LHCN-M2 (cell line): ENCODE results near the gene DHX35. TPM values are rescaled to one million over a fixed set of nuclear protein-coding genes. Genes with fewer than 3 reads are reported as not detected.
"Not testable (repeated sequence)": the region's sequence is repeated elsewhere in the genome, so short reads cannot be mapped to it uniquely, and the experiment has no call there.

ENCODE experiments used
- DNase-seq: peaks from one replicate; pipeline ENCODE4 v3.0.0-alpha.2; 2012; ENCODE audit warnings: low read depth
- total RNA-seq: library from RNA; depleted of rRNA; stranded (reverse); fragments of >200 nt; gene quantifications from 2 replicates; pipeline ENCODE4 v1.2.3, GENCODE V29; 2014

Gene DHX35
- total RNA-seq, 1 experiment from 2014 or later = 10.9 TPM

DNA sequence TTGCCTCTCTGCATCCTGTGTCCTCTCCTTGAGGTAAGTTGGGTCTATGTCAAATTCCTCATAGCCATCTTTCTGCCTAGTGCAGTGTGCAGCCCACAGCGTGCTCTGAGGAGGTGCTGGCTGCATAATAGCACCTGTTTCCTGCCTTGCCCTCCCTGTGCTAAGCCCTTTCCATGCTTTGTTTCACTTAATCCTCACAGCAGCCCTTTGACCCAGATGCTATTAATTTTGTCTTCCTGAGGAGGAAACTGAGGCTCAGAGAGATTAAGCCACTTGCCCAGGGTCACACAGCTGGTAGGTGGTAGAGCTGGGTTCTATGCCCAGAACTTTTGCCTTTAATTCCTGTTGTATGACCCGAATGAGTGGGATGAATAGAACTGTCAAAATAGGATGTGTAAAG is 22.5 kb upstream of the DHX35 start:
- no peak for DNase-seq

DNA sequence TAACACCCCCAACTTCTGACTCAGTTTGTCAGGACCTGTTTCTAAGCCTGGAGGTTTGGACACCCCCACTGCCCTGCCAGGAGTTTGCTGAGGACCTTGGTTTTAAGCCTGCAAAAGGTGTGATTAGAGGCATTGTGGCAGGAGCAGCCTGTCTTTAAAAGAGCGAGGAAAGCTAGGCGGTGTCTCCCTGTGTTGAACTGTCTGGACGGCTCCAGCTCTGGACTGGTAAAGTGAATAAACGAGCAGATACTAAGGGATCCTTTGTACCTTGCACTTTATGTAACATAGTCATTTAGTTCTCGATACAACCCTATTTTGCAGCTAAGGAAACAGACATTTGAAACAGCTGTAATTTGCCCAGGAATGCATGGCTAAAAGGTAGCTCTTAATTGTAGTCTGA is 21.5 kb upstream of the DHX35 start:
- DNase-seq = no peak

DNA sequence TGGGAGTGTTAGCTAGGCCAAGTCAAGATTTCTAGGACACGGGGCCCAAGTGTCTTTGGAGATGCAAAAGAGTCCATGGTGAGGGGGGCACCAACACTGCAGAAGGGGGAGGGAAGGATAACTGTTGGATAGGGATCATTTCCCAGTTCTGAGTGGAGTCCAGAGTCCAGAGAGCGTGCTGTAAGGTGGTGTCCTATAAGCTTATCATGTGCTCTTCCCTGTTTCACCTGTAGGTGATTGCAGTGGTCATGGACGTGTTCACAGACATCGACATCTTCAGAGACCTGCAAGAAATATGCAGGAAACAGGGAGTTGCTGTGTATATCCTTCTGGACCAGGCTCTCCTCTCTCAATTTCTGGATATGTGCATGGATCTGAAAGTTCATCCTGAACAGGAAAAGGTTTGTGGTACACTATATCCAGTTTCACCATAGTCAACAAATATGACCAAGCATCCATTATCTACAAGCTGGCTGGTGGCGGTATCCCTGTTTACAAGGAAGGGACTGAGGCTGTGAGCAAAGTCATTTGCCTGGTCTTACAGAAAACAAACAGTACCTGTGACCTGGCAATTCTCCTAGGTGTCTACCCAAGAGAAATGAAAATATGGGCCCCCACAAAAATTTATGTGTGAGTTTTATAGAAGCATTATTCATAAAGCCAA is 20.3 kb upstream of the DHX35 start:
- no peak for DNase-seq

GRCh38 chr20:38945012-38945411 is 17.1 kb upstream of the DHX35 start:
- DNase-seq = no peak

GRCh38 chr20:38946836-38947235 is 15.3 kb upstream of the DHX35 start:
- no peak for DNase-seq

GRCh38 chr20:38947931-38948362 is 14.2 kb upstream of the DHX35 start:
- DNase-seq = no peak

DNA sequence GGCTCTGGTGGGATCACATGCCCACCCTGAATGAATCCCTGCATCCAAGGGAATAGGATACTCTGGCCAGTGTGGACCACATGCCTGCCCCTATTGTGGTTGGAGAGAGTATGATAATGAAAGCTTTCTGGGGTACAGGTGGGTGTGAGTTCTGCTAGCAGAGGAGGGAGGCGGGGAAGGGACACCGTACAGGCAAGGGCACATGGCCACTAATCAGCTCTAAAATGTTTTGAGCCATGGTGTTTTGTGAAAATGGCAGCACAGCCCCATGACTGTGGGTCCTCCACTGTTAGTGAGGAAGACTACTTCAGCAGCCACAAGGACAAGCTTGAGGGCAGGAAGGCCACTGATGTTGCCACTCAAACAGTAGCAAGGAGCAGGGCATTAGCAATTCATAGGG is 11.9 kb upstream of the DHX35 start:
- DNase-seq = no peak

DNA sequence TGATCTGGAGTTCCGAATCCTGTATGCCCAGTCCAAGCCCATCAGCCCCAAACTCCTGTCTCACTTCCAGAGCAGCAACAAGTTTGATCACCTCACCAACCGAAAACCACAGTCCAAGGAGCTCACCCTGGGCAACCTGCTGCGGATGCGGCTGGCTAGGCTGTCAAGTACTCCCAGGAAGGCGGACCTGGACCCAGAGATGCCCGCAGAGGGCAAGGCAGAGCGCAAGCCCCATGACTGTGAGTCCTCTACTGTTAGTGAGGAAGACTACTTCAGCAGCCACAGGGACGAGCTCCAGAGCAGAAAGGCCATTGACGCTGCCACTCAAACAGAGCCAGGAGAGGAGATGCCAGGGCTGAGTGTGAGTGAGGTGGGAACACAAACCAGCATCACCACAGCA is 10.5 kb upstream of the DHX35 start:
- no peak for DNase-seq

- no peak for DNase-seq
Measured at GRCh38 chr20:38952153-38952552, 10.0 kb upstream of the DHX35 start.

DNA sequence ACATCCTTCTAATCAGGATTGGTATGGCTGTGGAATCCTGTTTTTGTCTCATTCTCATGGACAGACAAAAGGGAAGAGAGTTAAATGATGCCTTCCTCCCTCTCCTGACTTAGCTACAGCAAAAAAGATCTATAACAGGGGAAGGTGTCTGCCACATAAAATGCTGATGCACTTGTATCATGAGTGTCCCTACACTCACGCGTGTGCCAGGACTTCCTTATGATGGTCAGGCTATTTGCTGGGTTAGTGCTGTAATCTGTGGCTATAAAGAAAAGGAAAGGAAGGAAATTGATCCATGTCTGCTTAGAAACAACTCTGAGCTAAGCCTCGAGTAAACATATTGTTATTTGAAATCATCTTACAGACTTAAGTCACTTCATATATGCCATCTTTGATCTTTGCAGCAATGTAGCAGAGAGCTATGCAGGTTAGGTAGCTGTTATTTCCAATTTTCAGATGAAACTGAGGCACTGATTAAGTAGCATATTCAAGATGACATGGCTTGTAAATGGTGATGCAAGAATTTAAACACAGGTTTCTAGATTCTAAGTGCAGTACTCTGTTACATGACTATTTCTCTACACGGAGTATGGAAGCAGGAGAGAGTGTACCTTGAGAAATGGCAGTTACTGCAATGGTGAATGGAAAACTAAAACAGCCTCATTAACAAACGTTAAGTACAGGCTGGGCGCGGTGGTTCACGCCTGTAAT is 8.4 kb upstream of the DHX35 start:
- no peak for DNase-seq

DNA sequence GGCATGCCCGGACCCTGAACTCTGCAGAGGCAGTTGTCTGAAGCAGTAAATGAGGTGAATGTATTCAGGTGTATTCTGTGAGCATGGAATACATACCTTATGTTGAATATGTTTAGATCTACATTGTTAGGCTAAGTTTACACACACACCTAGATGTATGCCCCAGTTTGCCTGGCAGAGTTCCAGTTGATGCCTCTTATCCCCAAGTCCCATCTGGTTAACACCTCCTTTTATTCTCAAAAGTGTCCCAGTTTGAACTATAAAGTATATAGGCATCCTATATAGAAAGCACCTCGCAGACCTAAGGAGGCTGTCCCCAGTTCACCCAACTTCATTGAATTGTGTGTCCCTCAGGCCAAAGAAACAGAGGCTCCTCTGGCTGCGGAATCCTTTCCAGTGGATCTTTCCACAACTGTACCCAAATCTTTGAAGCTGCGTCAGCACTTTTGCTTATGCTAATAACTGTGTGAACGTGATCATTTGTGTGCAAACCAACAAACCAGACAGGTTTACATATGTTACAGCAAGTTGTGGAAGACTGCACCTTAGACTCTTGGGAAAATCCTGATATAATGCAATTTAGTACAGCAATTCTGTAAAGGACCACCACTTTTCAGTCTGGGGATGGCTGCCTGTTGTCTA is 4.8 kb upstream of the DHX35 start:
- no peak for DNase-seq

DNA sequence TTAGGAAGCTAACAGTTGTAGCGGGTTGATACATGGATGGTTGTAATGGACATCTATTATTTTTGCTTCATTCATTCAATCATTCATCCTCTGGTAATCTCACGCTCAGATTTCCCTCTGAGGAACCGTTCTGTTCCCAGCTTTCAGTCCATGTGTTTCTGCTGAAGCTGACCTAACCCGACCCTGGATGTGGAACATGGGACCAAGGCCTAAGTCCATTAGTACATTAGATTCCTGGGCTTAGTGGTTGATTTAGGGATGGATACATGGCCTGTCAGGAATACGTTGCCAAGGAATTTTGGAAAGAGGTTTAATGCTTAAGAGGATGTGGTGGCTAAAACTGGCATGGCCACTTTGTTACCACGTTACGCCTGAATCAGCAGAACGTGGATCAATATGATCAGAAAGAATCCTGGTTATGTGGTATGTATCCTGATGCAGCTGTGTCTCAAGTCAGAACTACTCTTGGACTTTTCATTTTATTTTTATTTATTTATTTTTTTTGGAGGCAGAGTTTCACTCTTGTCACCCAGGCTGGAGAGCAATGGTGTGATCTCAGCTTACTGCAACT is 4.1 kb upstream of the DHX35 start:
- DNase-seq = no peak

DNA sequence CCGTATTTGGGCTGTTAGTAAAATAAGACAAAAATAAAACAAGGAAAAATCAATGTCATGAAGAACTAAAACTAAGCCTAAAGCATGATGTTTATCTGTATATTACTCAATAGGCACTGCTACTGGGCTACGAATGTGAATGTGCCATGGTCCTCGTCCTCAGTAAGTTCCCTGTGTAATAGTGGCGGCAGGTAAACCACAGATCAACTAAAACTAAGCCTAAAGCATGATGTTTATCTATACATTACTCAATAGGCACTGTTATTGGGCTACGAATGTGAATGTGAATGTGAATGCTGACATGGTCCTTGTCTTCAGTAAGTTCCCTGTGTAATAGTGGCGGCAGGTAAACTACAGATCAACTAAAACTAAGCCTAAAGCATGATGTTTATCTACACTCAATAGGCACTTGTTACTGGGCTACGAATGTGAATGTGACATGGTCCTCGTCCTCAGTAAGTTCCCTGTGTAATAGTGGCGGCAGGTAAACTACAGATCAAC is 1.9 kb upstream of the DHX35 start:
- DNase-seq = not testable (repeated sequence)

DNA sequence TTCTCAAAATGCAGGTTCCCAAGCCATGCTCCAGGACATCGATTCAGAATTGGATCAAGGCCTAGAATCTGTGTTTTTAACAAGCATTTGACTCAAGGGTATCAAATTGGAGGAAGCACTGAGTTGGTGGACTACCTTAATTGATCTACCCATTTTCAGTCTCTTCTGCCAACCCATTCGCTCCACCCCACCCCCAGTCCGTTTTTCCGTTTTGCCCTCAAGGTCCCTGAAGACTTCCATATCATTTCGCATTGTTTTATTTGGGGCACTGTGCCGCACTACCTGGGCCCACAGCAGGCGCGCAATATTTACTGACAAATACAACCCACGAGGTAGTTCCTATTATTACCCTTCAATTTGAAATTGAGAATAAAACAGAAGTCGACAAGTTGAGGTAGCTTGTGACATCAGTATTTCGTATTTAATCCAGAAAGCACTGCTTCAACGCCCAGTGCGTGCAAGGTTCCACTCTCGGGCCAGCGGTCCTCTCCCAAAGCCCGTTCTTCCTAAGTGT is 557 bp upstream of the DHX35 start:
- no peak for DNase-seq

DNA sequence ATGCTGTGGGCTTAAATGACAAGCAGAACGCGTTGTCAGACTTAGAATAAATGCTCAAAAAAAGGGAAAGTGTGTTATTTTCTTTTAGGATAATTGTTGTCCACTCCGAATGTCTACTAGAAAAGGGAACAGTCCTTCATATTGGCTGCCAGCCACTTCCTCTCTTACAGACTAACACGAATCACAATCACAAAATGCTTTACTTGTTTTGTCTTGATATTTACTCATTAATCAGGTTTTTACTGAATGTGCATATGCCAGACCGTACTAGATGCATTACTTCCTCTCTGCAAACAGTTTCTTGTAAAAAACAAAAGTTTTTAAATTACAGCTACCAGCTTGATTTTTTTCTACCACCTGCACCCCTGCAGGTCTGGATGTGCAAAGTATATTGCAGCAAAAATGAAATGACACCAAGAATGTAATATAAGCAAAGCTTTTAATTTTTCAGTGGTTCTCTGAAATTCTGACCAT is 821 bp downstream of the DHX35 start:
- no peak for DNase-seq

GRCh38 chr20:38963745-38964144 is 1.6 kb downstream of the DHX35 start:
- DNase-seq = no peak

DNA sequence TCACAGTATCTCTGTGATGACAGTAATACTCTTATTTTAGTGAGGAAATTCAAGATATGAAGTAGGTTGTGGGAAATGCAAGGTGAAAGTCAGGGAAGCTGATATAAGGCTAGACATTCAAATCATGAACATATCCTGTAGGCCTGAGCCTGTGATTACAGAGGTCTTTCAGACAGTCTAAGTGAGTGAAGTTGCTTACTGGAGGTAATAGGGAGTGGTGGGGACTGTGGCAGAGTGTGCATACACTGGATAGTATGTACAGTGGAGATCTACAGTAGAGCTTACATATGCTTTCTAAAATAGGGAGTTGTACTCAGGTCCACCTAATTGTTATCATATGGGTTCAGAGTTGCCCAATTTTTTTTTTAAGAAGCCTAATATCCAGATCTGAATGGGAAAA is 3.1 kb downstream of the DHX35 start:
- no peak for DNase-seq

GRCh38 chr20:38968090-38968489 is 5.9 kb downstream of the DHX35 start:
- DNase-seq = no peak

DNA sequence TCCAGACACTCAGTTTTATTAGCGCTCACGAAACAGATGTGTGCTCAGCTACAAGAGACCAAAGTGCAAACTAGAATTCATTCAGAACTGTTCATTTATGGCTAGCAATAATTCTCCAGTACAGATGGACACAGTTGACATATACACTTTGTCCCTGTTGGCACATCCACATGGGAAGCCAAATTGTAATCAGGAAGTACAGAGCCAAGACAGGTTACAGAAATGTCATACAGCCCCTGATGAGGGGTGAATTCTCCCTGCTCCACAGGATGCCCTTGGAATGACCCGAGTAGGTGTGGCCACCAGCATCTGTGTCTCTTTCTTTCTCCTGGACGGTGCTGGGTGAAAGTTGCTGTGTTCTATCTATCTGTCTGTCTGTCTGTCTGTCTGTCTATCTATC is 7.6 kb downstream of the DHX35 start:
- DNase-seq = no peak

DNA sequence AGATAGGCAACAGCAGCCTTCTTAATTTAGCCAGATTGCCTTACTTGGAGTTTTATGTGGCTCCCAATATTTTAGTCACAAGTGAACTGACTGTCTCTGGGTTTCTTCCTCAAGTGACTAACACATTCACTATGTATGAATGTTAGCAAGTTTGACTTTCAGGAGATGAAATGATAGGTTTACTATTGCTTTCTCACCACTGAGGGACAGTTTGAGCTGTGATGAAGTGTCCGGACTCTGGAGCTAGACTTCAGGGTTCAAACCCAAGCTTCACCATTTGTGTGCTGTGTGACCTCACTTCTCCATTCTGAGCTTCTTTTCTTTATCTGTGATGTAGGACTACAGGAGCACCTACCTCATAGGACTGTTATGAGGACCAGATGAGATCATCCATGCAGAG is 8.2 kb downstream of the DHX35 start:
- peak; percentile 78 for DNase-seq

DNA sequence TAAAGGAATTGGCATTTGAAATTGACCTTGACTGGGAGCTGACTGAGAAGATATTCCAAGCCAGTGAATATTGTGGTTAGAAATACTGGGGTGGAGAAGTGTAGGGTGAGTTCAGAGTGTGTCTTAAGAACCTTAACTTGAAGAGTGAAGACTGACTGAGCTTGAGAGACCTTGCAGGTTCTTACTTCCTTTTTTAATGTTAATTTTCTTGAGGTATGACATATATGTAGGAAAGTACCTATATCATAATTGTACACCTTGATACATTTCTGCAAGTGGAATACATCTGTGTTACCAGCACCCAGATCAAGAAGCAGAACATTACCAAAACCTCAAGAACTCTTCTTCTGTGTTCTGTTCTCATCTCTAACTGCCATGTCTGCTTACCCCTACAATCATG is 11.0 kb downstream of the DHX35 start:
- no peak for DNase-seq

DNA sequence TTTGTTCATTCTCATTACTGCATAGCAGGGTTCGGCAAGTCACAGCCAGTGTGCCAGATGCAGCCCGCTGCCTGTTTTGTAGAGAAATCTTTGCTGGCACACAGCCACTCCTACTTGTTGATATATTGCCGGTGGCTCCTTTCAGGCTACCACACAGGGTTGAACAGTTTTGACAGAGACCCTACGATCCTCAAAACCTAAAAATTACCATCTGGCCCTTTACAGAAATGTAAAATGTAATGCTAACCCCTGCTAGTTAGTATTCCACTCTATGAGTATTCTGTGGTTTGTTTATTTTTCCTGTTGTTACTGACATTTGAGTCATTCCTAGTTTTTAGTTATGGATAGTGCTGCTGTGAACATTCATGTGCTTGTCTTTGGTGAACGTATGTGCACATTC is 11.5 kb downstream of the DHX35 start:
- peak; percentile 62 for DNase-seq
